ENCODE results near the gene CACNA2D1. TPM values are rescaled to one million over a fixed set of nuclear protein-coding genes. Genes with fewer than 3 reads are reported as not detected.

The CACNA2D1 gene
- total RNA-seq, 4 donors from 2014 or later: 34.4 to 128 (median 67.9) TPM

DNA sequence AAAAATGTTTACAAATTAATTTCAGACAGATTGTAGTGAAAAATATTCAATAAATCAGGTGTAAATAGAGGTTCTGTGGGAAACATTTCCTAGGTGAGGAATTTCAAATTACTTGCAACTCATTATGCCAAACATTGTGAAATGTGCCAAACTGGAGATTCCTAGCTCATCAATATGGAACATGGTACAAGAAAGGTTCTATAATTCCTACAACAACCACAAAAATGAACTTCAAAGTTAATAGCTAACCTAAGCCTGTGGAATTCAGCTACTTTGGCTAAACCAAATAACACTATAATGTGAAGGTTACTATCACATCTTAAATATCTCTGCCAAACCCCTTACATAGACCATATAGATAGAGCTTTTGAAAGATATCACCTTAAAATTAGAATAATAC is 450.4 kb downstream of the CACNA2D1 start:
- H3K27ac ChIP-seq: no peak overlapping the region
- H3K36me3 ChIP-seq: no peaks in the 10 kb centered on the region
- no peak overlapping the region for H3K4me3 ChIP-seq (replicated peaks in 1 of 3)
- H3K9me3 ChIP-seq: no peaks in the 10 kb centered on the region
- no peaks in the 10 kb centered on the region for H3K4me1 ChIP-seq
- intact Hi-C loops (cut with DNase I): no loop called here
- no peak for DNase-seq
- TF ChIP-seq, protein P1, sequence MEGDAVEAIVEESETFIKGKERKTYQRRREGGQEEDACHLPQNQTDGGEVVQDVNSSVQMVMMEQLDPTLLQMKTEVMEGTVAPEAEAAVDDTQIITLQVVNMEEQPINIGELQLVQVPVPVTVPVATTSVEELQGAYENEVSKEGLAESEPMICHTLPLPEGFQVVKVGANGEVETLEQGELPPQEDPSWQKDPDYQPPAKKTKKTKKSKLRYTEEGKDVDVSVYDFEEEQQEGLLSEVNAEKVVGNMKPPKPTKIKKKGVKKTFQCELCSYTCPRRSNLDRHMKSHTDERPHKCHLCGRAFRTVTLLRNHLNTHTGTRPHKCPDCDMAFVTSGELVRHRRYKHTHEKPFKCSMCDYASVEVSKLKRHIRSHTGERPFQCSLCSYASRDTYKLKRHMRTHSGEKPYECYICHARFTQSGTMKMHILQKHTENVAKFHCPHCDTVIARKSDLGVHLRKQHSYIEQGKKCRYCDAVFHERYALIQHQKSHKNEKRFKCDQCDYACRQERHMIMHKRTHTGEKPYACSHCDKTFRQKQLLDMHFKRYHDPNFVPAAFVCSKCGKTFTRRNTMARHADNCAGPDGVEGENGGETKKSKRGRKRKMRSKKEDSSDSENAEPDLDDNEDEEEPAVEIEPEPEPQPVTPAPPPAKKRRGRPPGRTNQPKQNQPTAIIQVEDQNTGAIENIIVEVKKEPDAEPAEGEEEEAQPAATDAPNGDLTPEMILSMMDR (IDR thresholded peaks at IDR 0.05): no peak
- TF ChIP-seq POLR2A (IDR thresholded peaks at IDR 0.05): no peak
- no peaks in the 10 kb centered on the region for H3K27me3 ChIP-seq

DNA sequence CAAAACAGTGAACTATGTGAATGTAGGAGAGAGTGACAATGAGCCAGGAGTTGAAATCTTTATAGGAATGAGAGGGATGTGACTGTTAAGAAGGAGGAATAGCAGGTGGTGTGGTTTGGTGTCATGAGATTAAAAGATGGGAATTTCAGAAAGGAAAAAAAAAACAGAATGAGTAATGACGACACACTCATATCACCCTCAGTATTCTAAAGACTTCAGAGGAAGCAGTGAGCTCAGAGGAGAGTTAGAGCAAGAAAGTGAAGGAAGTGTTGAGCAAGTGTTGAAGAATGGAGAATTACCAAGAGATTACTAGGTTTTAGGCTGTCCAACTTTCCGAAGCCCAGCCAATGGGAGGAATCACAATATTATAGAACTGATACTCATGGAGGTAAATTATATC is 453.2 kb downstream of the CACNA2D1 start:
- no peak overlapping the region for H3K27ac ChIP-seq
- H3K9me3 ChIP-seq: no peaks in the 10 kb centered on the region
- TF ChIP-seq, protein P1 (IDR thresholded peaks at IDR 0.05): no peak
- TF ChIP-seq POLR2A (IDR thresholded peaks at IDR 0.05): no peak
- no peaks in the 10 kb centered on the region for H3K27me3 ChIP-seq
- no peak for DNase-seq
- H3K4me1 ChIP-seq: no peaks in the 10 kb centered on the region
- intact Hi-C loops (cut with DNase I): no loop called here
- WGBS, 2 donors: 93 to 96% methylated on average over 2 of the region's 2 CpGs
- H3K36me3 ChIP-seq: no peaks in the 10 kb centered on the region
- H3K4me3 ChIP-seq (replicated peaks in 1 of 3): no peak overlapping the region

DNA sequence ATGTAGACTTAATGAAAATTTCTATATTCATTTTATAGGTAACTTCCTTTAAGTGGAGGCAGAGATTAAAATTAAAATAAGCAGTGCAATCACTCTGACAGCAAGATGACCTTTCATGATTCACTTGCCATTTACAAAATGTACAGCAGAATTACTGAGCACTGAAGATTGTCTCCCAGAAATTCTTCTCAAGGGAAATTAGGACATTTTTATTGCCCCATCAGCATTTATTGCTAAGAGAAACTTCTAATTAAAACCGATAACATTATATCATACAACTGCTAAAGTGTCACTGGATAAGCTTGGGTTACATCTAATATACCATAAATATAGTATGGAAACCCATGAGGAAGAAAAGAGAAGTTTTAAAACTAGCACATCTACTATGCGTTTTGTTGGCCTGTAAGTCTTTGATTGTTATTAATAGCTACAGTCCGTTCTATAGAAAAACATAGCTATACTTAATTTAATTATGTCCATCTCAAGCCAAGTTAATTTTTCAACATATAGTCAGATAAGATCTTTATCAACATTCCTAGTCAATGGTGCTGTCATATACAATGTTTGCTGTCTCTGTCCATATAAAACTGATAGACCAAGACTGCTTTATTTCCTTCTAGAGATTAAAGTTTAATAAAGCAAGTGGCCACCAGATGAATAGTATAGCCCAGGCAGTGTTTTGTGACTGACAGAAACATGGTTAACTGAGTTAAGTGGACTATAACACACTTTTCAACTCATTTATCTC is 456.7 kb downstream of the CACNA2D1 start:
- no peaks in the 10 kb centered on the region for H3K36me3 ChIP-seq
- WGBS, 2 donors: 89 to 91% methylated on average over 3 of the region's 3 CpGs
- no peak for TF ChIP-seq POLR2A (IDR thresholded peaks at IDR 0.05)
- TF ChIP-seq, protein P1 (IDR thresholded peaks at IDR 0.05): no peak
- no peaks in the 10 kb centered on the region for H3K4me1 ChIP-seq
- DNase-seq: no peak
- no peak overlapping the region for H3K4me3 ChIP-seq (replicated peaks in 1 of 3)
- H3K9me3 ChIP-seq: no peaks in the 10 kb centered on the region
- no peak overlapping the region for H3K27ac ChIP-seq
- no peaks in the 10 kb centered on the region for H3K27me3 ChIP-seq
- intact Hi-C loops (cut with DNase I): no loop called here

DNA sequence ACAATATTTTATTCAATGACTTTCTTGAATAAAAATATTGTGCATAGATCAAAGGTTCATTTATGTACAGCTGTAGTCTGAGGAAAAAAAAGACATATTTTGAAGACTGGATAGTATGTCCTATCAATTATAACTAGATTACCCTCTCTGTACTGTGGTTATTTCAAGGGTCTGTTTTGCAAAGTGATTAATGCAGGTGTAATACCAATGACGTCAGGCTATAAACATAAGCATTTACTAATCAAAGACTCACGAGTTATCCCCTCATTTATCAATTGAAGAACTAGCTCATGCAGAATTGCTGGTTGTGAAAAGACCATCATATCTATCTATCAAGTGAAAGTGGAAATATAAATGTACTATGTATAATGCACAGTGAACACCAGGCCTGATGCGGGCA is 460.2 kb downstream of the CACNA2D1 start:
- no peak for TF ChIP-seq POLR2A (IDR thresholded peaks at IDR 0.05)
- TF ChIP-seq, protein P1 (IDR thresholded peaks at IDR 0.05): no peak

DNA sequence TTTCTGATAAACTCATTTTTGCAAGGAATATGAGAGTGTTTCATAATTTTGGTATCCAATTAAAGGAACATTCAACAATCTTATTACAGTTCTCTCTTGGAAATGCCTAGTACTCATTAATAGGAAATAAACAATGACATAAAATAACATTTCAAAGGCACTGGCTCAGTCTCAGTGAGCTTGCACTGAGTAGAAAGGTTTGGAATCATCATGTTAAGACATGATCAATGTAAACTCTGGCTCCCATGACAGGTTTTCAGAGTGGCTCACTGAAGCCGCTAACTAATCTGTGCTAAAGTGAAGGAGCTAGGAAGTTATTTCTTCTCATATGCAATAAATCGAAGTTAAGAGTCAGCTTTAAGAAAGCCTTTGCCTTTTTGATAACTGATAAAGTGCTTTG is 470.5 kb downstream of the CACNA2D1 start:
- no peaks in the 10 kb centered on the region for H3K4me1 ChIP-seq
- no peaks in the 10 kb centered on the region for H3K9me3 ChIP-seq
- whole genome bisulfite sequencing, 2 donors: 80 to 85% methylated on average over 2 of the region's 2 CpGs
- H3K4me3 ChIP-seq (replicated peaks in 1 of 3): no peak overlapping the region
- no peaks in the 10 kb centered on the region for H3K27me3 ChIP-seq
- no peaks in the 10 kb centered on the region for H3K36me3 ChIP-seq
- H3K27ac ChIP-seq: no peak overlapping the region
- DNase-seq: no peak
- intact Hi-C loops (cut with DNase I): no loop called here
- no peak for TF ChIP-seq POLR2A (IDR thresholded peaks at IDR 0.05)

More for the DNA sequence above, 460.2 kb downstream of the CACNA2D1 start:
- intact Hi-C loops (cut with DNase I): no loop called here
- WGBS, 2 donors: 89 to 92% methylated on average over 3 of the region's 3 CpGs
- no peak overlapping the region for H3K27ac ChIP-seq
- no peaks in the 10 kb centered on the region for H3K27me3 ChIP-seq
- DNase-seq: no peak
- no peaks in the 10 kb centered on the region for H3K4me1 ChIP-seq
- no peaks in the 10 kb centered on the region for H3K9me3 ChIP-seq
- H3K36me3 ChIP-seq: no peaks in the 10 kb centered on the region
- no peak overlapping the region for H3K4me3 ChIP-seq (replicated peaks in 1 of 3)
